ENCODE results near the gene HCFC1R1.

- TF ChIP-seq CTCF (IDR thresholded peaks at IDR 0.05 in 4 of 5, conservative IDR thresholded peaks at IDR 0.05 in 1 of 5) (no peak), POLR2A (IDR thresholded peaks at IDR 0.05) (no peak)
These were observed 32.8 kb upstream of the HCFC1R1 start for GRCh38 chr16:3056336-3057180.

Measured in gastrocnemius medialis (tissue), 4 donors.